Vagina (tissue), 2 donors: Measurements from ENCODE around the gene C1QTNF8. TPM values are rescaled to one million over a fixed set of nuclear protein-coding genes. Genes with fewer than 3 reads are reported as not detected.

Experiments
- DNase-seq, 2 donors: peaks; one replicate each; pipeline ENCODE4 v3.0.0-alpha.2; 2017; ENCODE audit errors: extremely low spot score in 2 of 2
- H3K27ac ChIP-seq: fragments of 200-600 bp; sonication (generic); one replicate; pipeline ENCODE4 v1.5.1; 2019
- H3K27me3 ChIP-seq: fragments of 200-600 bp; sonication (generic); one replicate; pipeline ENCODE4 v1.5.1; 2019
- H3K36me3 ChIP-seq, 2 donors: fragments of 200-600 bp; sonication (generic); one replicate each; pipeline ENCODE4 v1.5.1; 2017 to 2019
- H3K4me1 ChIP-seq: fragments of 200-600 bp; sonication (generic); one replicate; pipeline ENCODE4 v1.5.1; 2019
- H3K4me3 ChIP-seq, 2 donors: fragments of 200-600 bp; sonication (generic); 1 replicate in 1 of 2; 2 replicates in 1 of 2; pipeline ENCODE4 v1.5.1; 2016 to 2019
- H3K9me3 ChIP-seq: fragments of 200-600 bp; sonication (generic); one replicate; pipeline ENCODE4 v1.5.1; 2019
- CTCF ChIP-seq, 3 experiments: fragments of 450-650 bp in 2 of 3; fragments of 200-600 bp in 1 of 3; sonication (generic) in 1 of 3; IDR thresholded peaks; one replicate each; pipeline ENCODE4 v1.5.1; 2017 to 2019; ENCODE audit warnings: antibody characterized with exemption in 3 of 3, mild to moderate bottlenecking in 2 of 3, moderate library complexity in 2 of 3
- POLR2A ChIP-seq, 2 donors: fragments of 450-650 bp; IDR thresholded peaks; one replicate each; pipeline ENCODE4 v1.6.1; 2017; ENCODE audit warnings: antibody characterized with exemption in 2 of 2, mild to moderate bottlenecking in 2 of 2, moderate library complexity in 2 of 2
- POLR2AphosphoS5 ChIP-seq, 2 donors: sonication (generic); formaldehyde crosslinking; IDR thresholded peaks; one replicate each; pipeline ENCODE4 v1.9.0; 2017; ENCODE audit warnings: antibody characterized with exemption in 2 of 2, mild to moderate bottlenecking in 2 of 2, low read depth in 1 of 2; ENCODE audit not compliant: insufficient read depth in 1 of 2
- intact Hi-C: fragments of 100-400 bp; cut with DNase I; formaldehyde crosslinking; loops from one replicate; pipeline ENCODE4 v1.15.1; 2023
- total RNA-seq: library from RNA; depleted of rRNA; stranded (reverse); fragments of >200 nt; gene quantifications from one replicate; pipeline ENCODE4 v1.2.3, GENCODE V29; 2016

Gene C1QTNF8
- total RNA-seq, 1 donor from 2014 or later, result not detected

- Histone ChIP-seq H3K36me3 (no peaks in the 10 kb centered on the region), H3K9me3 (no peaks in the 10 kb centered on the region), H3K27me3 (no peaks in the 10 kb centered on the region), H3K4me1 (no peaks in the 10 kb centered on the region), H3K4me3 (no peak overlapping the region), H3K27ac (no peak overlapping the region)
- TF ChIP-seq POLR2AphosphoS5 (IDR thresholded peaks at IDR 0.05; ENCODE audit: insufficient read depth in 1 of 2, low read depth in 1 of 2) (no peak), CTCF (IDR thresholded peaks at IDR 0.05) (no peak), POLR2A (IDR thresholded peaks at IDR 0.05) (no peak)
- no peak for DNase-seq
- intact Hi-C loops, result no loop called here
These were observed 26.3 kb upstream of the C1QTNF8 start for GRCh38 chr16:1122398-1122765.

- H3K4me3 ChIP-seq, result no peak overlapping the region
- H3K27ac ChIP-seq, result no peak overlapping the region
- no peaks in the 10 kb centered on the region for H3K27me3 ChIP-seq
- TF ChIP-seq CTCF (IDR thresholded peaks at IDR 0.05) (no peak), POLR2A (IDR thresholded peaks at IDR 0.05) (no peak), POLR2AphosphoS5 (IDR thresholded peaks at IDR 0.05; ENCODE audit: insufficient read depth in 1 of 2, low read depth in 1 of 2) (no peak)
- intact Hi-C loops, result no loop called here
- H3K4me1 ChIP-seq, result no peaks in the 10 kb centered on the region
- no peak for DNase-seq
- H3K36me3 ChIP-seq, result no peaks in the 10 kb centered on the region
- no peaks in the 10 kb centered on the region for H3K9me3 ChIP-seq
These were observed 25.8 kb upstream of the C1QTNF8 start for GRCh38 chr16:1121601-1122397.

GRCh38 chr16:1121009-1121408, 25.0 kb upstream of the C1QTNF8 start:
- H3K27me3 ChIP-seq, result no peaks in the 10 kb centered on the region
- no peaks in the 10 kb centered on the region for H3K36me3 ChIP-seq
- no peak overlapping the region for H3K27ac ChIP-seq
- intact Hi-C loops, result no loop called here
- no peaks in the 10 kb centered on the region for H3K9me3 ChIP-seq
- no peak overlapping the region for H3K4me3 ChIP-seq
- H3K4me1 ChIP-seq, result no peaks in the 10 kb centered on the region
- no peak for DNase-seq
- no peak for TF ChIP-seq POLR2A (IDR thresholded peaks at IDR 0.05)
- TF ChIP-seq CTCF (IDR thresholded peaks at IDR 0.05), result no peak
- no peak for TF ChIP-seq POLR2AphosphoS5 (IDR thresholded peaks at IDR 0.05; ENCODE audit: insufficient read depth in 1 of 2, low read depth in 1 of 2)

GRCh38 chr16:1120577-1120941, 24.5 kb upstream of the C1QTNF8 start:
- Histone ChIP-seq H3K27ac (no peak overlapping the region), H3K4me3 (no peak overlapping the region), H3K36me3 (no peaks in the 10 kb centered on the region), H3K27me3 (no peaks in the 10 kb centered on the region), H3K9me3 (no peaks in the 10 kb centered on the region), H3K4me1 (no peaks in the 10 kb centered on the region)
- DNase-seq, result no peak
- intact Hi-C loops, result no loop called here
- no peak for TF ChIP-seq POLR2A (IDR thresholded peaks at IDR 0.05)
- no peak for TF ChIP-seq CTCF (IDR thresholded peaks at IDR 0.05)
- TF ChIP-seq POLR2AphosphoS5 (IDR thresholded peaks at IDR 0.05; ENCODE audit: insufficient read depth in 1 of 2, low read depth in 1 of 2), result no peak

GRCh38 chr16:1119766-1120576, 23.9 kb upstream of the C1QTNF8 start:
- Histone ChIP-seq H3K36me3 (no peaks in the 10 kb centered on the region), H3K9me3 (no peaks in the 10 kb centered on the region), H3K27me3 (peaks cover 1% of the 10 kb centered on the region), H3K4me1 (no peaks in the 10 kb centered on the region), H3K27ac (no peak overlapping the region), H3K4me3 (no peak overlapping the region)
- no peak for TF ChIP-seq POLR2AphosphoS5 (IDR thresholded peaks at IDR 0.05; ENCODE audit: insufficient read depth in 1 of 2, low read depth in 1 of 2)
- no peak for TF ChIP-seq POLR2A (IDR thresholded peaks at IDR 0.05)
- TF ChIP-seq CTCF (IDR thresholded peaks at IDR 0.05), result no peak
- DNase-seq, result no peak
- intact Hi-C loops, result no loop called here
